Activated naive CD8-positive, alpha-beta T cell treated with anti-CD3 and anti-CD28 coated beads, Interleukin-2, amount 50 U/mL, for 16 hours (primary cell): ENCODE measurements around the gene INKA2.
"Not testable (repeated sequence)": the region's sequence is repeated elsewhere in the genome, so short reads cannot be mapped to it uniquely, and the experiment has no call there.

Experiments used
- DNase-seq: peaks from one replicate; pipeline ENCODE4 v3.0.0-alpha.2; 2020; ENCODE audit warnings: low read depth, low spot score

The INKA2 gene

GRCh38 chr1:111750856-111751255 is 11.7 kb upstream of the INKA2 start:
- no peak for DNase-seq

- no peak for DNase-seq
These were observed 10.4 kb upstream of the INKA2 start for GRCh38 chr1:111749628-111750027.

- no peak for DNase-seq
These were observed 8.8 kb upstream of the INKA2 start for GRCh38 chr1:111747947-111748346.

- DNase-seq = no peak
These were observed 8.1 kb upstream of the INKA2 start for GRCh38 chr1:111747282-111747734.

- no peak for DNase-seq
These were observed 7.4 kb upstream of the INKA2 start for GRCh38 chr1:111746614-111746999.

- DNase-seq = no peak
These were observed 6.7 kb upstream of the INKA2 start for GRCh38 chr1:111745675-111746613.

GRCh38 chr1:111743679-111744101 is 4.5 kb upstream of the INKA2 start:
- DNase-seq = no peak

GRCh38 chr1:111742938-111743549 is 3.8 kb upstream of the INKA2 start:
- DNase-seq = no peak

- not testable (repeated sequence) for DNase-seq
These were observed 3.1 kb upstream of the INKA2 start for GRCh38 chr1:111742292-111742691.

- no peak for DNase-seq
These were observed 950 bp upstream of the INKA2 start for GRCh38 chr1:111739925-111740765.

- DNase-seq = no peak
These were observed 580 bp downstream of the INKA2 start for GRCh38 chr1:111738436-111739193.

GRCh38 chr1:111738133-111738435 is 1.1 kb downstream of the INKA2 start:
- no peak for DNase-seq

GRCh38 chr1:111737216-111738132 is 1.7 kb downstream of the INKA2 start:
- DNase-seq = no peak

GRCh38 chr1:111736548-111737215 is 2.5 kb downstream of the INKA2 start:
- DNase-seq = no peak

GRCh38 chr1:111735858-111736544 is 3.2 kb downstream of the INKA2 start:
- no peak for DNase-seq

- DNase-seq = no peak
These were observed 3.9 kb downstream of the INKA2 start for GRCh38 chr1:111735321-111735720.

- DNase-seq = no peak
These were observed 4.3 kb downstream of the INKA2 start for GRCh38 chr1:111734856-111735255.

- no peak for DNase-seq
These were observed 4.8 kb downstream of the INKA2 start for GRCh38 chr1:111734426-111734825.

GRCh38 chr1:111733992-111734341 is 5.2 kb downstream of the INKA2 start:
- DNase-seq = no peak
